Ecto neural progenitor cell (in vitro differentiated cells): Measurements from ENCODE around the gene HEBP1.

ENCODE experiments used
- DNase-seq: peaks from one replicate; pipeline ENCODE4 v3.0.0-alpha.2; 2018; ENCODE audit warnings: low spot score

HEBP1 gene

GRCh38 chr12:12990700-12991468, 9.2 kb downstream of the HEBP1 start:
- DNase-seq = no peak

- no peak for DNase-seq
These were observed 12.6 kb downstream of the HEBP1 start for GRCh38 chr12:12987421-12987820.

- DNase-seq = no peak
These were observed 13.2 kb downstream of the HEBP1 start for GRCh38 chr12:12986775-12987331.

- DNase-seq = peak; percentile 70
These were observed 14.2 kb downstream of the HEBP1 start for GRCh38 chr12:12985817-12986408.

- no peak for DNase-seq
These were observed 15.9 kb downstream of the HEBP1 start for GRCh38 chr12:12984149-12984548.

GRCh38 chr12:12983420-12984035, 16.5 kb downstream of the HEBP1 start:
- DNase-seq = no peak

GRCh38 chr12:12982331-12982730, 17.7 kb downstream of the HEBP1 start:
- no peak for DNase-seq

GRCh38 chr12:12979731-12980259, 20.3 kb downstream of the HEBP1 start:
- DNase-seq = no peak

- no peak for DNase-seq
These were observed 20.9 kb downstream of the HEBP1 start for GRCh38 chr12:12979126-12979525.

- DNase-seq = no peak
These were observed 22.8 kb downstream of the HEBP1 start for GRCh38 chr12:12977231-12977630.

- DNase-seq = no peak
These were observed 23.7 kb downstream of the HEBP1 start for GRCh38 chr12:12976366-12976765.

GRCh38 chr12:12975322-12976077, 24.6 kb downstream of the HEBP1 start:
- no peak for DNase-seq

GRCh38 chr12:12974211-12974610, 25.9 kb downstream of the HEBP1 start:
- DNase-seq = no peak

GRCh38 chr12:12973019-12973418, 27.0 kb downstream of the HEBP1 start:
- DNase-seq = no peak

- no peak for DNase-seq
These were observed 34.2 kb downstream of the HEBP1 start for GRCh38 chr12:12965836-12966235.

- no peak for DNase-seq
These were observed 35.8 kb downstream of the HEBP1 start for GRCh38 chr12:12964255-12964654.

GRCh38 chr12:12960639-12961209, 39.3 kb downstream of the HEBP1 start:
- no peak for DNase-seq

GRCh38 chr12:12958886-12959285, 41.2 kb downstream of the HEBP1 start:
- no peak for DNase-seq

- no peak for DNase-seq
These were observed 45.0 kb downstream of the HEBP1 start for GRCh38 chr12:12954878-12955625.

GRCh38 chr12:12954356-12954755, 45.7 kb downstream of the HEBP1 start:
- DNase-seq = no peak

- DNase-seq = no peak
These were observed 48.0 kb downstream of the HEBP1 start, which contains the start of gene GPRC5D for GRCh38 chr12:12952036-12952435. Gene GPRC5D (minus strand): TSS chr12:12952170. CDS start chr12:12950384, 1,786 bp downstream.
